ENCODE measurements around the gene IL5RA. TPM values are rescaled to one million over a fixed set of nuclear protein-coding genes. Genes with fewer than 3 reads are reported as not detected.

IL5RA gene
- total RNA-seq, 4 donors from 2014 or later = 0.10 TPM; not detected in 3

- no peak overlapping the region for H3K4me3 ChIP-seq (ENCODE audit: low read depth, poor library complexity, severe bottlenecking)
- intact Hi-C loops (cut with DNase I; ENCODE audit: low total_unique reads) = no loop called here
- no peak for DNase-seq (ENCODE audit: low spot score in 2 of 2)
- TF ChIP-seq CTCF (IDR thresholded peaks at IDR 0.05) (no peak), POLR2A (IDR thresholded peaks at IDR 0.05) (no peak)
- WGBS, 2 donors = 49 to 53% methylated on average over 4 of the region's 4 CpGs
These were observed 4.4 kb downstream of the IL5RA start for GRCh38 chr3:3105815-3106214.

DNA sequence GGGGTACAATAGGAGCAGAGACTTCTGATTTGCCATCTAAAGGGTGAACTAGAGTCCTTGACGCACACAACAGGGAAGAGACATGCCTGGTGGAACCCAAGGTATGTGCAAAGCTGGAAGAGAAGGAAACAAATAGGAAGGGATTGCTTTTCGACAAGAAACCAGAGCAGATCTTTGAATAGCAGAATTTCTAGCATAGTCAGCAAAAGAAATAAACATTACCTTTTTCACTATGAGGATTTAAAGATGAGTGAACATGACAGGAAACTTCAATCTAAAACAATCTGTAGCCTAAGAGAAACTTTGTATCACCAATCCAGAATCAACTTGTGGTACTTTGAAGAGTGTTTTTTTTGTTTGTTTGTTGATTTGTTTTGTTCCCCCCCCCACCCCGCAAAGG is 4.9 kb downstream of the IL5RA start:
- no peak overlapping the region for H3K4me3 ChIP-seq (ENCODE audit: low read depth, poor library complexity, severe bottlenecking)
- TF ChIP-seq POLR2A (IDR thresholded peaks at IDR 0.05) = no peak
- no peak for TF ChIP-seq CTCF (IDR thresholded peaks at IDR 0.05)
- WGBS, 2 donors = 89 to 93% methylated on average over 3 of the region's 3 CpGs
- intact Hi-C loops (cut with DNase I; ENCODE audit: low total_unique reads) = no loop called here
- no peak for DNase-seq (ENCODE audit: low spot score in 2 of 2)

DNA sequence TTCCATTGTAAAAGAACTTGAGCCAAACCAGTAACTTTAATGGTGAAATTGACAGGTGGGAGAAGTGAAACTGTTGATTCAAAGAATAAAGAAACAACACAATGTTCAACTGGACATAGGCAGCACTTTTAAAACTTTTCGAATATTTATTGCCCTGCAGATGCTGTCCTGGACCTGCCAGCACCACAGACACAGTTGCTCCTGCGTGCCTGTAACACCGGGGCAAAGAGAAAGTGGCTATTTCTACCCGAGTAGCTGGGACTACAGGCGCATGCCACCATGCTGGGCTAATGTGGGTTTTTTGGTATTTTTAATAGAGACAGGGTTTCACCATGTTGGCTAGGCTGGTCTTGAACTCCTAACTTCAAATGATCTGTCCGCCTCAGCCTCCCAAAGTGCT is 7.4 kb downstream of the IL5RA start:
- no peak for DNase-seq (ENCODE audit: low spot score in 2 of 2)
- H3K4me3 ChIP-seq (ENCODE audit: low read depth, poor library complexity, severe bottlenecking) = no peak overlapping the region
- 86 to 87% methylated on average over 6 of the region's 6 CpGs for WGBS, 2 donors
- no peak for TF ChIP-seq POLR2A (IDR thresholded peaks at IDR 0.05)
- no peak for TF ChIP-seq CTCF (IDR thresholded peaks at IDR 0.05)
- intact Hi-C loops (cut with DNase I; ENCODE audit: low total_unique reads) = no loop called here

DNA sequence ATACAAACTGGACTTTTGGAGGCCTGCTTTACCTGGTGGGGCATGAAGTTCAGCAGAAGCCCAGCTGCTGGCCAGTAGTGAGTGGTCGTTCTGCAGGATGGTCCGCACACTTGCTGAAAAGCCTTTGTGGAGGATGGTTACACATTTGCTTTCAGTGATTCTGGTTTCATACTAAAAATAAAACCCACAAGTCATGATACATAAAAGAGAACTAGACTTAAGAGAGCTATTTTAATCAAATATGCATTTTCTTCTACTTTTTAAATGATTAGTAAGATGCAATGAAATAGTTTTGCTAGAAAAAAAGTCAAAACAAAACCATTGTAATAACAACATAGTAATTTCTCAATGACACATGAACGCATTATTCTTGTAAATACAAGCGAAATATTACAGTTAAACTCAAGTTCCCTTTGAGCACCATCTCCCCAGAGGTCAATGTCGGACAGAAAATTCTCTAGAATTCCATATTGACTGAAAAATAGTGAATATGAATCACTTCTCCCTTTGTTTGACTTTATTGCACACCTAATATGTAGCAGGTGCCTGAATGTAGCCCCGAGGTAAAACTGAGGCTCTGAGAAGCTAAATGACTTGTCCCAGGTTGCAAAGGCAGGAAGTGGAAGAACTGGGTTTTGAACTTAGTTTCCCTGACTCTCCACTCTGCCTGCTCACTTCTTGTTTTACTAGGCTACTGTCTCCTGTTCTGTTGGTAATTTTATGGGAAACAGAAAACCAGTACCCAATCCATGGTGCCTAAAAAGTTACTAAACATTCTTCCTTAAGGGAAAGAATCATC is 8.3 kb downstream of the IL5RA start:
- intact Hi-C loops (cut with DNase I; ENCODE audit: low total_unique reads) = no loop called here
- TF ChIP-seq POLR2A (IDR thresholded peaks at IDR 0.05) (no peak), CTCF (IDR thresholded peaks at IDR 0.05) (no peak)
- WGBS, 2 donors = 78 to 88% methylated on average over 6 of the region's 6 CpGs
- no peak for DNase-seq (ENCODE audit: low spot score in 2 of 2)
- H3K4me3 ChIP-seq (ENCODE audit: low read depth, poor library complexity, severe bottlenecking) = no peak overlapping the region

GRCh38 chr3:3097958-3098357 is 12.2 kb downstream of the IL5RA start:
- 71 to 72% methylated on average over 4 of the region's 4 CpGs for WGBS, 2 donors
- intact Hi-C loops (cut with DNase I; ENCODE audit: low total_unique reads) = no loop called here
- H3K4me3 ChIP-seq (ENCODE audit: low read depth, poor library complexity, severe bottlenecking) = no peak overlapping the region
- TF ChIP-seq CTCF (IDR thresholded peaks at IDR 0.05) (no peak), POLR2A (IDR thresholded peaks at IDR 0.05) (no peak)
- no peak for DNase-seq (ENCODE audit: low spot score in 2 of 2)

DNA sequence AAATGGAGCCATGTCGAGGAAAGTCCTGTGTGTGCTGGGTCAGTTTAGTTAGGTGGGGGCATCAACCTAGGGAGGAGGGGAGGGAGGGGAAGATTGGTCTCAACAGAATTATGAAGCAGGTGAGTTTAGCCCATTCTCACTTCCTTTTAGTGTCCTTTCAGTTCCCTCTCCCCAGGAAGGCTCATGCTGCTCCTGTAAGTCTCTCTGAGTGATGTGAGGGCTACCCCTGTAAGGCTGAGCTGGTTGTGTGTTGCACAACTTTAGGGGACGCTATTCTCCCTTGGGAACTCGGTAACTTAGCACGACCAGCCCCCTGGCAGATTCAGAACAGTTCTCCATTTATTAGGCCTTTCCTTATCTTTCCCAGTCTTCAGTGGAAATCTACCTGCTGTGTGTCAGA is 21.2 kb downstream of the IL5RA start:
- DNase-seq (ENCODE audit: low spot score in 2 of 2) = no peak
- no peak for TF ChIP-seq POLR2A (IDR thresholded peaks at IDR 0.05)
- intact Hi-C loops (cut with DNase I; ENCODE audit: low total_unique reads) = no loop called here
- no peak overlapping the region for H3K4me3 ChIP-seq (ENCODE audit: low read depth, poor library complexity, severe bottlenecking)
- WGBS, 2 donors = 72 to 83% methylated on average over 4 of the region's 4 CpGs
